ENCODE results near the gene ZFAND3.
"Not testable (repeated sequence)": the region's sequence is repeated elsewhere in the genome, so short reads cannot be mapped to it uniquely, and the experiment has no call there.

ZFAND3 gene

GRCh38 chr6:37866590-37867507, 47.3 kb downstream of the ZFAND3 start:
- DNase-seq, result no peak

GRCh38 chr6:37867756-37868446, 48.4 kb downstream of the ZFAND3 start:
- no peak for DNase-seq

- DNase-seq, result no peak
Observed at GRCh38 chr6:37868447-37868825, 48.9 kb downstream of the ZFAND3 start.

- DNase-seq, result no peak
Observed at GRCh38 chr6:37871616-37872372, 52.3 kb downstream of the ZFAND3 start.

GRCh38 chr6:37872373-37872745, 52.8 kb downstream of the ZFAND3 start:
- DNase-seq, result no peak

GRCh38 chr6:37874726-37875125, 55.2 kb downstream of the ZFAND3 start:
- DNase-seq, result no peak

- DNase-seq, result no peak
Observed at GRCh38 chr6:37875561-37876309, 56.2 kb downstream of the ZFAND3 start.

- DNase-seq, result no peak
Observed at GRCh38 chr6:37876843-37877242, 57.3 kb downstream of the ZFAND3 start.

- DNase-seq, result no peak
Observed at GRCh38 chr6:37877373-37878149, 58.0 kb downstream of the ZFAND3 start.

- DNase-seq, result no peak
Observed at GRCh38 chr6:37878150-37878710, 58.7 kb downstream of the ZFAND3 start.

- DNase-seq, result not testable (repeated sequence)
Observed at GRCh38 chr6:37880602-37881001, 61.1 kb downstream of the ZFAND3 start.

GRCh38 chr6:37882292-37882691, 62.8 kb downstream of the ZFAND3 start:
- no peak for DNase-seq

GRCh38 chr6:37882724-37883413, 63.3 kb downstream of the ZFAND3 start:
- DNase-seq, result no peak

GRCh38 chr6:37884548-37884947, 65.0 kb downstream of the ZFAND3 start:
- no peak for DNase-seq

- no peak for DNase-seq
Observed at GRCh38 chr6:37889051-37889450, 69.5 kb downstream of the ZFAND3 start.

- DNase-seq, result no peak
Observed at GRCh38 chr6:37889486-37889885, 70.0 kb downstream of the ZFAND3 start.

- no peak for DNase-seq
Observed at GRCh38 chr6:37891072-37891471, 71.5 kb downstream of the ZFAND3 start.

- no peak for DNase-seq
Observed at GRCh38 chr6:37893257-37893656, 73.7 kb downstream of the ZFAND3 start.

- not testable (repeated sequence) for DNase-seq
Observed at GRCh38 chr6:37893734-37894133, 74.2 kb downstream of the ZFAND3 start.

GRCh38 chr6:37894585-37894984, 75.1 kb downstream of the ZFAND3 start:
- DNase-seq, result no peak

GRCh38 chr6:37897321-37897720, 77.8 kb downstream of the ZFAND3 start:
- DNase-seq, result no peak
